ENCODE measurements around the gene CDC42BPA. TPM values are rescaled to one million over a fixed set of nuclear protein-coding genes. Genes with fewer than 3 reads are reported as not detected.
A peak's percentile ranks its signal among the peaks of the same experiment; 100 is the strongest.

CDC42BPA gene
- total and polyA plus RNA-seq, 9 of the 15 experiments (the other 6 are each of a cell fraction or from before 2014, with no cell fraction given) = 8.0 to 77.5 (median 52.1) TPM

DNA sequence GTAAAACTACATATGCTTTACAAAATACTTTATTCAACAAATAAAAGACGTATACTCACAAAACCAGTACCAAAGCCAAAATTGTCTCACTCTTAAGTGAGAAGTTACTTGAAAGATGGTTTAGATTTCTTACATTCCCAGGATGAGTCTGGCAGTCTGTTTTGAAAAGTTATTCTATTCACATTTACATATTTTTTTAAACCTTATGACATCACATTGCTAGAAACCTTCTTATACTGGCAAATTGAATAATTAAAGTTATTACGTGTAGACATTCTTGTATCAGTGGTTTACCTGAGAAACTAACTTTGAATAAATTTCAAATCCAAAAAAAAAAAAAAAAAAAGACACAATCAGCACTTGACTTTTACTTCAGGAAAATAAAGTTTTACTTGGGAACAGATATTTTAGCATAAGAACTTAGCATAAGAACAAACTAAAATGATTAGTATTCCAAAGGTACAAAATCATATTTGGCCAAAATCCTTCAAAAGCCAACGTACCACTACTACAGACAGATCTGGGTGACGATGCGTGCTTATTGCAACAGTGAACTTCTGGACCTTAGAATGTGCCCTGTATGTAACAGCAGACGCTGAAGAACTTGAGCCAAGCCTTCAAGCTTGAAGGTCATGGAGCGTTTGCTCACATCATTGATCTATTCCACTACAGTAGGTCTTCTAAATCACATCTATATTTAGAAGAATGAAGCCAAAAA, 2.5 kb downstream of the CDC42BPA start (continued):
- TF ChIP-seq, protein P1, sequence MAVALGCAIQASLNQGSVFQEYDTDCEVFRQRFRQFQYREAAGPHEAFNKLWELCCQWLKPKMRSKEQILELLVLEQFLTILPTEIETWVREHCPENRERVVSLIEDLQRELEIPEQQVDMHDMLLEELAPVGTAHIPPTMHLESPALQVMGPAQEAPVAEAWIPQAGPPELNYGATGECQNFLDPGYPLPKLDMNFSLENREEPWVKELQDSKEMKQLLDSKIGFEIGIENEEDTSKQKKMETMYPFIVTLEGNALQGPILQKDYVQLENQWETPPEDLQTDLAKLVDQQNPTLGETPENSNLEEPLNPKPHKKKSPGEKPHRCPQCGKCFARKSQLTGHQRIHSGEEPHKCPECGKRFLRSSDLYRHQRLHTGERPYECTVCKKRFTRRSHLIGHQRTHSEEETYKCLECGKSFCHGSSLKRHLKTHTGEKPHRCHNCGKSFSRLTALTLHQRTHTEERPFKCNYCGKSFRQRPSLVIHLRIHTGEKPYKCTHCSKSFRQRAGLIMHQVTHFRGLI (CRISPR knock-in tag; IDR thresholded peaks at IDR 0.05) = no peak
- TF ChIP-seq ZNF436 (CRISPR knock-in tag; IDR thresholded peaks at IDR 0.05) = no peak
- TF ChIP-seq, protein P2, sequence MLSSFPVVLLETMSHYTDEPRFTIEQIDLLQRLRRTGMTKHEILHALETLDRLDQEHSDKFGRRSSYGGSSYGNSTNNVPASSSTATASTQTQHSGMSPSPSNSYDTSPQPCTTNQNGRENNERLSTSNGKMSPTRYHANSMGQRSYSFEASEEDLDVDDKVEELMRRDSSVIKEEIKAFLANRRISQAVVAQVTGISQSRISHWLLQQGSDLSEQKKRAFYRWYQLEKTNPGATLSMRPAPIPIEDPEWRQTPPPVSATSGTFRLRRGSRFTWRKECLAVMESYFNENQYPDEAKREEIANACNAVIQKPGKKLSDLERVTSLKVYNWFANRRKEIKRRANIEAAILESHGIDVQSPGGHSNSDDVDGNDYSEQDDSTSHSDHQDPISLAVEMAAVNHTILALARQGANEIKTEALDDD (IDR thresholded peaks at IDR 0.05) = no peak

DNA sequence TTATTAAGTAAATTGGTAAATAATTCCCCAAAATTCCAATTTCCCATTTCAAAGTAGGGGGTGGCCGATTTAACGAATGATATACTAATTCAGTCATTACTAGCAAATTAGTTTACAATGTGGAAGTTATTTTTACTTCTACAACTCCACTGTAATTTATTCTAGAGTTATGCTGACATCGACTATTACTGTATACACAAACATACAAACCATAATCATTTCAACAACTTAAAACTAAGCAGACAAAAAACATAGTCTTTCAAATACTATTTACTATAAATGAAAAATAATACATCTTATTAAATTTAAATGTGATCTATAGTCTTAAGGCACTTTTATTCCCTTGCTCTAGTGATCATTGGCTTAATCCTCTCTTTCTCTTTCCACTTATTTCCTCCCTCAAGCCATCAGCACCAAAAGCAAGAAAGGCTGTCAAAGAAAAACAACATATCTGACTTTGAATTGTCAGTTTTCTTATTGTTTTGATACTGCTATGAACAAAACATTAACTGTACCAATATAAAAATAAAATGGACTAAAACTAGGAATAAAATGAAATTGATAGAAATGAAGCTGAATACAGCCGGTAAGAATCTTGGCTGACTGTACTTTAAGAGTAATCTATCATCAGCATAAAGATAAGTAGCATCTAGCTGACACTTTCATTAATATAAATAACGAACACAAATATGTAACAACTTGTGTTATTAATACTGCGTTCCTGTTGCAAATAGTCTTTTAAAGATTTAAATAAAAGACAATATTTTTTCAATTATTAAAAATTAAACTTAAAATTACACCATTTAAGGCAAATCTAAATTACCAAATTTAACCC, 4.1 kb downstream of the CDC42BPA start:
- H3K27me3 ChIP-seq (ENCODE audit: control insufficient read depth in 2 of 2, insufficient read depth in 2 of 2, low read length in 2 of 2) = no peaks in the 10 kb centered on the region
- peak overlapping the region; percentile 77 for H3K4me3 ChIP-seq
- POLR2A ChIA-PET = interaction anchor here (0.8 to 0.9 kb wide), 3 partner anchors 11 to 17 kb away, joined by 3 to 4 read pairs (median 3); no protein-coding TSS in a partner anchor
- H3K4me2 ChIP-seq (ENCODE audit: insufficient read depth, low read length) = peak overlapping the region; percentile 39
- H4K20me1 ChIP-seq (replicated peaks; ENCODE audit: control insufficient read depth, insufficient read depth, low read length) = no peaks in the 10 kb centered on the region; the same call in 1 of the 2 replicates
- H3K9me3 ChIP-seq (replicated peaks; ENCODE audit: control insufficient read depth, insufficient read depth, low read depth, low read length) = no peaks in the 10 kb centered on the region
- peak overlapping the region in 1 of 2 experiments; percentile 81; a peak in 2 of 4 replicates for H3K9ac ChIP-seq (ENCODE audit: insufficient read depth in 1 of 2, low read depth in 2 of 2, low read length in 2 of 2)
- H3K79me2 ChIP-seq (ENCODE audit: control insufficient read depth, insufficient read depth, low read length) = peaks cover 93% of the 10 kb centered on the region
- FAIRE-seq = no peak
- in situ Hi-C loops (cut with MboI) (no loop called here), intact Hi-C loops (cut with micrococcal nuclease) (loop anchor here (2.0 to 10.0 kb wide), 4 partner anchors 52 to 369 kb away; partner anchors contain the start of gene COQ8A)
- no TSS peak for BruUV-seq (replicated peaks)
- H3K27ac ChIP-seq (ENCODE audit: extremely low read depth, low read depth, low read length) = peak overlapping the region; percentile 24; the same call in 2 of the 3 replicates
- ATAC-seq = no peak
- no peaks in the 10 kb centered on the region for H3K9me1 ChIP-seq (ENCODE audit: control insufficient read depth, insufficient read depth, low read length)
- peaks cover 14% of the 10 kb centered on the region; the same call in 1 of the 3 replicates for H3K36me3 ChIP-seq (ENCODE audit: control insufficient read depth, insufficient read depth, low read length)
- CTCF ChIA-PET (ENCODE audit: low intra/inter-chr PET ratio) = no interaction called here
- DNase-seq (ENCODE audit: extremely low read depth in 1 of 4, low spot score in 3 of 4) = no peak
- H3K4me1 ChIP-seq (replicated peaks in 1 of 2; ENCODE audit: control insufficient read depth in 2 of 2, insufficient read depth in 2 of 2, low read length in 2 of 2) = peaks cover 19 to 30% of the 10 kb centered on the region in 2 experiments
- H2AFZ ChIP-seq (ENCODE audit: low read depth, low read length) = no peak overlapping the region
- WGBS (ENCODE audit: insufficient coverage, low coverage, missing lambda C conversion rate) = under 1% methylated on average over 6 of the region's 6 CpGs
- TF ChIP-seq TOE1 (IDR thresholded peaks at IDR 0.05; ENCODE audit: borderline replicate concordance) (no peak), TOE1 (CRISPR knock-in tag; IDR thresholded peaks at IDR 0.05; ENCODE audit: borderline replicate concordance, low read depth) (no peak), C11orf30 (IDR thresholded peaks at IDR 0.05; ENCODE audit: low read depth) (peak; percentile 90), GATAD2B (IDR thresholded peaks at IDR 0.05; ENCODE audit: borderline replicate concordance) (0 out of 2 replicates have a peak, but pooled peaks have one; percentile 42)
- TF ChIP-seq, protein P3, sequence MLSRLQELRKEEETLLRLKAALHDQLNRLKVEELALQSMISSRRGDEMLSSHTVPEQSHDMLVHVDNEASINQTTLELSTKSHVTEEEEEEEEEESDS (CRISPR knock-in tag; IDR thresholded peaks at IDR 0.05) = no peak
